Endothelial cell of umbilical vein (primary cell): ENCODE results near the gene BMP8A.

ENCODE experiments used
- CTCF ChIP-seq, 2 donors: IDR thresholded peaks; 1 replicate in 1 of 2; 2 replicates in 1 of 2; pipeline ENCODE4 v1.5.1; 2011; ENCODE audit warnings: low read length in 2 of 2, mild to moderate bottlenecking in 2 of 2, moderate library complexity in 2 of 2, control low read depth in 1 of 2, inconsistent platforms in 1 of 2, low read depth in 1 of 2; ENCODE audit not compliant: insufficient read depth in 1 of 2; ENCODE audit errors: extremely low read depth in 1 of 2
- EZH2 ChIP-seq: IDR thresholded peaks from 2 replicates; pipeline ENCODE4 v1.6.1; 2012; ENCODE audit warnings: borderline replicate concordance, low read depth, mild to moderate bottlenecking, moderate library complexity, low read length, inconsistent platforms; ENCODE audit not compliant: severe bottlenecking
- FOS ChIP-seq: IDR thresholded peaks from 2 replicates; pipeline ENCODE4 v1.6.1; 2011; ENCODE audit warnings: mild to moderate bottlenecking, low read length, moderate library complexity, borderline replicate concordance; ENCODE audit not compliant: insufficient read depth
- GATA2 ChIP-seq: IDR thresholded peaks from 2 replicates; pipeline ENCODE4 v1.7.0; 2011; ENCODE audit warnings: low read depth, mild to moderate bottlenecking, moderate library complexity, mixed read lengths, low read length; ENCODE audit not compliant: insufficient read length, insufficient read depth
- JUN ChIP-seq: IDR thresholded peaks from 2 replicates; pipeline ENCODE4 v1.6.1; 2011; ENCODE audit warnings: borderline replicate concordance, low read depth; ENCODE audit not compliant: insufficient read length, insufficient read depth
- MAX ChIP-seq: IDR thresholded peaks from 2 replicates; pipeline ENCODE4 v1.6.1; 2011; ENCODE audit not compliant: insufficient read depth, insufficient read length
- MYC ChIP-seq: IDR thresholded peaks from one replicate; pipeline ENCODE4 v1.6.1; 2011; ENCODE audit warnings: mild to moderate bottlenecking, low read depth, low read length
- POLR2A ChIP-seq: IDR thresholded peaks from 2 replicates; pipeline ENCODE4 v1.6.1; 2012; ENCODE audit warnings: low read depth, mild to moderate bottlenecking, control low read depth, low read length
- POLR2AphosphoS5 ChIP-seq: IDR thresholded peaks from 2 replicates; pipeline ENCODE4 v1.6.1; 2012; ENCODE audit warnings: low read depth, mild to moderate bottlenecking, control low read depth, low read length, moderate library complexity; ENCODE audit not compliant: insufficient read depth

GRCh38 chr1:39561279-39561678 is 69.8 kb downstream of the BMP8A start:
- no peak for TF ChIP-seq EZH2
- no peak for TF ChIP-seq FOS
- TF ChIP-seq POLR2A, result no peak
- TF ChIP-seq CTCF (IDR thresholded peaks at IDR 0.05; ENCODE audit: extremely low read depth in 1 of 2, insufficient read depth in 1 of 2, low read depth in 1 of 2, low read length in 2 of 2), result no peak
- TF ChIP-seq POLR2AphosphoS5, result no peak
- TF ChIP-seq MAX, result no peak
- TF ChIP-seq JUN, result no peak
- no peak for TF ChIP-seq GATA2
- no peak for TF ChIP-seq MYC
